HL-60 (cell line): ENCODE data around the gene PRR11.

Experiments
- DNase-seq, 2 experiments: peaks; one replicate each; pipeline ENCODE4 v3.0.0-alpha.2; 2010 to 2020; ENCODE audit warnings: low read depth in 1 of 2, low spot score in 1 of 2
- H3K27ac ChIP-seq: fragments of 250-450 bp; sonication (Bioruptor Pico); replicated peaks from 2 replicates; pipeline ENCODE4 v1.5.1; 2020; ENCODE audit warnings: mild to moderate bottlenecking, moderate library complexity
- H3K27me3 ChIP-seq: fragments of 250-450 bp; sonication (Bioruptor Pico); 2 replicates; pipeline ENCODE4 v1.5.1; 2021; ENCODE audit warnings: mild to moderate bottlenecking, moderate library complexity; ENCODE audit not compliant: insufficient read depth, poor library complexity, severe bottlenecking
- H3K4me3 ChIP-seq: replicated peaks from 2 replicates; pipeline ENCODE4 v1.5.1; 2011; ENCODE audit warnings: mild to moderate bottlenecking, control low read depth, low read length; ENCODE audit not compliant: insufficient read depth
- CTCF ChIP-seq: IDR thresholded peaks from one replicate; pipeline ENCODE4 v1.5.1; 2011; ENCODE audit warnings: low read length, control low read depth, inconsistent platforms; ENCODE audit not compliant: insufficient read depth
- GABPA ChIP-seq: IDR thresholded peaks from 2 replicates; pipeline ENCODE4 v1.6.1; 2012; ENCODE audit warnings: low read depth
- POLR2AphosphoS5 ChIP-seq: IDR thresholded peaks from 2 replicates; pipeline ENCODE4 v1.6.1; 2012; ENCODE audit warnings: low read depth
- REST ChIP-seq: IDR thresholded peaks from 2 replicates; pipeline ENCODE4 v1.6.1; 2012; ENCODE audit warnings: low read depth; ENCODE audit not compliant: insufficient replicate concordance
- SPI1 ChIP-seq: IDR thresholded peaks from 2 replicates; pipeline ENCODE4 v1.6.1; 2012; ENCODE audit warnings: low read depth, mild to moderate bottlenecking, borderline replicate concordance

The PRR11 gene

GRCh38 chr17:59145571-59146096, 9.9 kb upstream of the PRR11 start:
- DNase-seq = no peak

GRCh38 chr17:59149051-59149450, 6.5 kb upstream of the PRR11 start:
- Histone ChIP-seq H3K4me3 (no peak overlapping the region), H3K27ac (no peak overlapping the region), H3K27me3 (no peaks in the 10 kb centered on the region)
- TF ChIP-seq CTCF (no peak), REST (no peak), SPI1 (no peak), GABPA (no peak), POLR2AphosphoS5 (no peak)
- DNase-seq = no peak

More at GRCh38 chr17:59145571-59146096, 9.9 kb upstream of the PRR11 start:
- no peak overlapping the region for H3K4me3 ChIP-seq
- no peaks in the 10 kb centered on the region for H3K27me3 ChIP-seq
- no peak overlapping the region for H3K27ac ChIP-seq
- no peak for TF ChIP-seq POLR2AphosphoS5
- no peak for TF ChIP-seq REST
- TF ChIP-seq GABPA = no peak
- no peak for TF ChIP-seq SPI1

- no peak for TF ChIP-seq POLR2AphosphoS5
- TF ChIP-seq SPI1 = no peak
- no peak for TF ChIP-seq GABPA
- no peak for TF ChIP-seq CTCF
- TF ChIP-seq REST = no peak
- H3K27me3 ChIP-seq = no peaks in the 10 kb centered on the region
- no peak overlapping the region for H3K4me3 ChIP-seq
- H3K27ac ChIP-seq = no peak overlapping the region
- no peak for DNase-seq
Measured at GRCh38 chr17:59149841-59150511, 5.6 kb upstream of the PRR11 start.
